GM19328 (cell line): ENCODE data around the gene ALPL.

Experiments used
- ATAC-seq: cut with Tn5 transposase; IDR thresholded peaks from one replicate; pipeline ENCODE4 v1.9.1; 2021; ENCODE audit warnings: mild to moderate bottlenecking, moderate library complexity; ENCODE audit not compliant: unreplicated experiment

Gene ALPL

DNA sequence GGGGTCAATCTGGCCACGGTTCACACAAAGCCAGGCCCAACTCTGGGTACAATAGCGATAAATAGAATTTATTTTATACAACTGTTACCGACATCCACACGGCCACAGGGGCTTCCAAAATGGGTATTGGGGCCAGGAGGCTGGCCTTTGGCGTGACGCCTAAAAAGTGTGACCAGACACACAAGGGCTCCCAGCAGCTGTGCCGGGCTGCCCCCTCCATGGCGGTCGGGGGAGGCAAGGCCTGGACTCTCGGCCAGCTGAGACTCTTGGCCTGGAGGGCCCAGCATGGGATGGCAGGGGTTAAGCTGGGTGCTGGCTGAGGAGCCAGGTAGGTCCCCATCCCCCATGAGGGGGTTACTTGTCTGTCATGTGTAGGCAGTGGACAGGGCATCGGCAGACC is 87.0 kb downstream of the ALPL start:
- ATAC-seq = no peak

DNA sequence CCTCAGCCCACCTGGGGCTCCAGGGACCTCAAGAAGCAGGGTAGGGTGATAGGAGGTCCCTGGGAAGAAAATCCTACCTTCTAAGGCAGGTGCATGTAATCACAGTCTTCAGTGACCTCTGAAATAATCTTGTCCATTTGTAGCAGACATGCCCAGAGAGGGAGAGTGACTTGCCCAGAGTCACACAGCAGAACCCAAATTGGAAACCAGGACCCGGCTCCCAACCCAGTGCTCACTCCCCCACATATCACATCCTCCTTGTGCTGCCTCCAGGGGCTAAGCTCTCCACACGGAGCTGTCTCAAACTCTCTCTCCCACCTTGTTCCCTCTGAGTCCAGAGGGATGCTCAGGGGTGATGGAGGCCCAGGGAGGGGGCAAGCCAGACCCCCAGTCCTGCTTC is 87.4 kb downstream of the ALPL start:
- no peak for ATAC-seq

DNA sequence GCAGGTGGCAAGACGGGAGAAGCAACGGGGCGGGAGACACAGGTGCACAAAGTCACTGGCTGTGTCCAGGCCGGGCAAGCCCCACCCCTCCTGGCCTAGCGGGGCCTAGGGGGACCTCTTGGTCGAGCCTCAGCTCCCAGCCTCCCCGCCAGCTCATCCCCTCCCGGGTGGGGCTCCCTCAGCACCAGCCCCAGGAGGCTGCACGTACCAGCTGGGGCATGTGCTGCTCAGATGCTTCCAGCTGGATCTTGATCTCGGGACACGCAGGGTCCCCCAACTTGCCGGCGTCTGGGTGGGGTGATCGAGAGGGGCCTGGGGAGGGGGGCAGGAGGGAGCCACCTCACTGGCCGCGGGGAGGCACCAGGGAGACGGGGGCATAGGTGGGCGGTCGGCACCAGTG is 88.5 kb downstream of the ALPL start:
- ATAC-seq = no peak

DNA sequence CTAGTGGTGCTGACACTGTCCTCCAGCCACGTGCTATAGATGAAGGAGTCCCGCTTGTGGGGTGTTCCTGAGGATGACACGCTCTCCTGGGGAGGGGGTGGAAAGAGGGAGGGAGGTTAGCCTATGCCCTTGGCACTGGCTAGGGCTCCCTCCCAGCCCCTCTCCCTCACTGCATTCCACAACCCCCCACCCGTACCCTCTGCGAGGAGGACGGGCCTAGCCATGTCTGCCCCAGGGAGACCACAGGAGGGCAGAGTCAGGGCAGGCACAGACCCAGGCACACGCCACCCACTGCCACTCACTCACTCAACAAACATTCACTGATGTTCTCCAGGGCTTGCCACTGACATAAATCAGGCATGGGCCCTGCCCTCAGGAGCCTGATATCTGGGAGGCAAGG is 89.2 kb downstream of the ALPL start:
- ATAC-seq = no peak

DNA sequence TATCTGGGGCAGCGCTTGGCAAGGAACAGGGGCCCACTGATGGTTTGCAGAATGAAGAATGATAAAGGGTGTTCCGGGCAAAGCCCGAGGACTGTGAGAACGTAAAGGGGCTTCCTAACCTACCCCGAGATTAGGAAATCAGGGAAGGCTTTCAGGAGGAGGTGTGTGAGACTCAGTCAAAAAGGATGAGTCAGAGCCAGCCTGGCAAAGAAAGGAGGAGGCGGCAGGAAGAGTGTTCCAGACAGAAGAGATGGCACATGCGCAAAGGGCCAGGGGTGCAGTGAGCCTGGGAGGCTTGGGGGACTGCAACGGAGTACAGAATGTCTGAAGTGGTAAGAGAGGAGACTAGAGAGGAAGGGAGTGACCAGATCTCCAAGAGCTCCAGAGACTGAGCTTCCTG is 89.7 kb downstream of the ALPL start:
- ATAC-seq = no peak

DNA sequence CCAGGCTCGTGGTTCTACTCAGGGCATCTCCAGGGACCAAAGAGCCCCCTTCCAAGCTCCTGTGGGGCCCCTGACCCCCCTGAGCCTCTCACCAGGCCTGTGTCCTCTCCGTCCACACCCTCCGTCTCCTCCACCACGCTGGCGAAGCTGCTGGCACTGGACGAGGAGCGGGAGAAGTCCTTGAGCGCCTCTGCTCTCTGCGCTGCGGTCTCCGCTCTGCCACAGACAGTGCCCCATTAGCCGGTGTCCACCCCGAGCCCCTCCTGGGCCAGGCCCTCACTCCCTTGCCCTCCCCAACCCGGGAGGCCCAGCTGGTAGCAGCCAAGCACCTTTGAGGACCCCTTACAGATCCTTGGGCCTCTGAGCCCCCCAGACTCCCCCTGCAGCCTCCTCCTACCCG is 90.2 kb downstream of the ALPL start:
- ATAC-seq = no peak

DNA sequence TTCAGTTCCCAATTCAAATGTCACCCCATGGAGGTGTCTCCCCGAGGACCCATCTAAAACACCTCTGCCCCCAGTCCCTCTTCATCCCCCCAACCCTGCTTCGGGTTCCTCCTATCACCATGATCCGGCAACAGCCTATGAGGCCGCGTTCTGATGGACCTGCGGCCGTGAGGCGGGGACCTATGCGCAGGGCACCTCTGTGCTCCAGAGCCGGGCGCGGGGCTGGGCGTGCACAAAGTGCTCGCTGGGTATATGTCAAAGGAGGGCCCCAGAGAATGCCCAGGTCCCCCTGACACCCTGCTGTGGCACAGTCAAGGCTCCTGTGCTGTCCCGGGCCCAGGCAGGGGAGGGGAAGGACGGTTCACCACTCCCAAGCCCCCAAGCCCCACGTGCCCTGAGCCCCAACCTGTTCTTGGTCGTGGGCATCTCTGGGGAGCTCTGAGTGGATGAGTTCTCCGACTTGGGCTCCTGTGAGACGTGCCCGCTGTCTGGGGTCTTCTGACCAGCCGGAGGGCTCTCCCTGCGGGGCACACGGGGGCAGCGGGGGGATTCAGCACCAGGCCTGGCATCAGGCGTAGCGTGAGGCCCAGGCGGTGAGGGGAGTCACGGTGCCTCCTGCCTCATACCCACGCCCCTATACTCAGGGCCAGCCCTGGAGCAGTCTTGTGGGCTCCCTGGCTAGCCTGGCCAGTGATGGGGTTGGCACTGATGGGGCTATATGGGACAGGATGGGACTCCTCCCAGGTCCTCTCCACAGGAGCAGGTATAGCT is 92.2 kb downstream of the ALPL start:
- no peak for ATAC-seq

DNA sequence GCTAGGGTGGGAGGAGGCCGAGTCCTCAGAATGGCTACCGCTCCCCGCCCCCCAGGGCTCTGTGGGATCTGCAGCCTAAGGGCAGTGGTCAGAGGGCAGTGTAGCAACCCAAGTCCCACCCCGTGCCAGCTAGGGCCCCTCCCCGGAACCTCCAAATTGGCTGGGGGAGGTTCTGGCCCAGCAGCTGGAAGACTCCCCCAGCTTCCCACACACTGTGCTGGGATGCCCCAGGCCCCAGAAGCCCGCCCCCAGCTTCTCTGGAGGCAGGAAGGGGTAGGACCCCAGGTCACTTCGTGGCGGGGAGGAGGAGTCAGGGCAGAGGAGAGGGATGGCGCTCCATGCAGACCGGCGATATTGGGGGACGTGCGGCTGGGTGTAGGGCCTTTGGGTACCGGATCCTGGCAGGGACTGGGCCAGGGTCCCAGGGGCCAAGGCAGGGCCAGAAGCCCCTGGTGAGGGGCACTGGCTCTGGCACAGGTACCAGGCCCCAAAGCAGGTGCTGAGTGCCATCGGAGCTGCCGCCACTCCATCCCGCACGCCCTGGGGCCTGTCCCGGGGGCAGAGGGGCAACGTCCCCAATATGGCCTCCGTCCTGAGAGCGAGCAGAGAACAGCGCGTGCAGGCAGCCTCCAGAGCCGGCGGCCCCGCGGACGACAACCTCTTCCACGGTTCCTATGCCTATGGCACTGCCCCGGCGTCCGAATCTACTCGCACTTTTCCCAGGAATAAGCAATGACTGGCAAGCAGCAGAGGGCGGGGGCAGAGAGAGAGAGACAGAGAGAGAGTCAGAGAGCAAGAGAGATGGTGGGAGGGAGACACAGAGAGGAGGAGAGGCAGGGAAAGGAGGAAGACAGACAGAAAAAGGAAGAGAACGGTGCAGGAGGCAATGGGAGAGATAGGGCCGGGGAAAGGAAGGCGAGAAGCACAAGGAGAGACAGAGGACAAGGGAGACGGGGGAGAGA is 94.2 kb downstream of the ALPL start:
- no peak for ATAC-seq

DNA sequence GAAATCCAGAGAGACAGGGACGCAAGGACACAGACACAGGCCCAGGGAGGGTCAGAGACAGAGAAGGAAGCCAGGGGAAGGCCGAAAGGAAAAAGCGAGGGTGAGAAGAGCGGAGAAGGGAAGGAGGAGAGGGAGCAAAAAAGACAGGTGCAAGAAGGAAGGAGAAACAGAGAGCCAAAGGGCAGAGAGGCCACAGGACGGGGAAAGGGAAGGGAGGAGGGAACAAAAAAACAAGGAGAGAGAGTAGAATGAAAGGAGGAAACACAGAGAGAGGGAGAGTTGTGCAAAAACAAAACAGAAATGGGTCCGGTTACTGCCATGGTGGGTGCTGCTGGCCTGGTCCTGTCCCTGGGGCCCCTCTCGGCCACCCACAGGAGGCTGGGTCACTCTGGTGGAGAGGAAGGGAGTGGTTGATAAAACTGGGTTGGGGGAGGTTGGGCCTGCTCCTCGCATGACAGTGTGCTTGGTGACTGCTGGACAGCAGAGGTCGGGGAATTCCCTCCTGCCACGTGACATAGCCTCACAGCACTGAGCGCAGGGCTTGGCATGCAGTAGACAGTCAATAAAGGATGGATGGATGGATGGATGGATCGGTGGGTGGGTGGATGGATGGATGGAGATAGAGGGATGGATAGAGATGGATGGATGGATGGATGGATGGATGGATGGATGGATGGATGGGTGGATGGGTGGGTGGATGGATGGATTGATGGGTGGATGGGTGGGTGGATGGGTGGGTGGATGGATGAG is 95.2 kb downstream of the ALPL start:
- no peak for ATAC-seq

DNA sequence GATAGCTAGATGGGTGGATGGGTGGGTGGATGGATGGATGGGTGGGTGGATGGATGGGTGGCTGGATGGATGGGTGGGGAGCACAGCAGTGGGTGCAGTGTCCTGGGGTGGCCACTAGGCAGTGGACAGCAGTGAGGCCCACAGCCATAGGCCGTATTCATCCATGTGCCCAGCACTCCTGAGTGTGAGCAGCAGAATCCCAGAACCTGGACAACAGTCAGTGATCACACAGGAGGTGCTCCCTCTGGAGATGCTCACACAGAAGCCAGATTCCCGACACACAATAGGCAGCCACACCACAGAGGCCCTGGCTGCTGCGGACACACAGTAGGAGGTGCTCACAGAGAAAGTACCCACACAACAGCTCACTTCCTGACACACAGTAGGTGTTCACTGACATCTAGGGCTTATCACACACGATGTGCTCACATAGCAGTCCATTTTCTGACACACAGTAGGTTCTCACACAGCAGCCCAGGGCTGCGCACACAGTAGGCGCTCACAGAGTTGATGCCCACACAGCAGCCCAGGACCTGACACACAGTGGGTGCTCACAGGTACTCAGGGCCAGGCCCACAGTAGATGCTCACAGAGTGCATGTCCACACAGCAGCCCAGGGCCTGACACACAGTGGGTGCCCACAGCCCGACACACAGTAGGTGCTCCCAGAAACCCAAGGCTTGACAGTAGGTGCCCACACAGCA is 95.9 kb downstream of the ALPL start:
- ATAC-seq = no peak

DNA sequence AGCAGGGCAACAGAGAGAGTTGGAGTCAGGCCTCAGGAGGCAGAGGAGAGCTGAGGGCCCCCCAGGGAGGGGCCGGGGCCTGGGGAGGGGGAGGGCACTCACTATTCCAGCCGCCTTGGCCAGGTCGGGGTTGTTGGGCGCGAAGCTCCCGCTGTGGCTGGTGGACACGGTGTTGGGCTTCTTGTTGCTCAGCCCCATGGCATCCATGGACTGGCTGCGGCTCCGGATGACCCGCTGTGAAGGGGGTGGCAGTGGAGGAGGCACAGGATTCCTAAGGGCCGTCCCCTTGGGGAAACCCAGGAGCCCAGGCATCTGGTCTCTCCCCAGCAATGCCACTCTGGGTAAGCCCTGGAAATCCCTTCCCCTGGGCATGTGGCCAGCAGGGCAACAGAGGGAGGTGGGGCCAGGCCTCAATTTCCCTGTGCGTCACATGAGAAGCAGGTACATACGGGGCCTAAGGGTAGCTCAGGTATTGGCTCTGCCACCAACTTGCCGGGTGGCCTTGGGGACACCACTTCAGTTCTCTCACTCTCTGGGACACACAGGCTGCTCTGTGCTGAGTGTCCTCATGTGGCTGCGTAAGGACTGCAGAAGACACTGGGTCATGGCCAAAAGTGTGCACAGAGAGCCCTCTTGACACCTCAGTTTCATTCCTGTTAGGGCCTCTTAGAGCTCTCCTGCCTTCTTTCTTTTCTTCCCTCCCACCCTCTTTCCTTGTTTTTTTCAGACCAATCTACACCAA is 96.9 kb downstream of the ALPL start:
- ATAC-seq = no peak

DNA sequence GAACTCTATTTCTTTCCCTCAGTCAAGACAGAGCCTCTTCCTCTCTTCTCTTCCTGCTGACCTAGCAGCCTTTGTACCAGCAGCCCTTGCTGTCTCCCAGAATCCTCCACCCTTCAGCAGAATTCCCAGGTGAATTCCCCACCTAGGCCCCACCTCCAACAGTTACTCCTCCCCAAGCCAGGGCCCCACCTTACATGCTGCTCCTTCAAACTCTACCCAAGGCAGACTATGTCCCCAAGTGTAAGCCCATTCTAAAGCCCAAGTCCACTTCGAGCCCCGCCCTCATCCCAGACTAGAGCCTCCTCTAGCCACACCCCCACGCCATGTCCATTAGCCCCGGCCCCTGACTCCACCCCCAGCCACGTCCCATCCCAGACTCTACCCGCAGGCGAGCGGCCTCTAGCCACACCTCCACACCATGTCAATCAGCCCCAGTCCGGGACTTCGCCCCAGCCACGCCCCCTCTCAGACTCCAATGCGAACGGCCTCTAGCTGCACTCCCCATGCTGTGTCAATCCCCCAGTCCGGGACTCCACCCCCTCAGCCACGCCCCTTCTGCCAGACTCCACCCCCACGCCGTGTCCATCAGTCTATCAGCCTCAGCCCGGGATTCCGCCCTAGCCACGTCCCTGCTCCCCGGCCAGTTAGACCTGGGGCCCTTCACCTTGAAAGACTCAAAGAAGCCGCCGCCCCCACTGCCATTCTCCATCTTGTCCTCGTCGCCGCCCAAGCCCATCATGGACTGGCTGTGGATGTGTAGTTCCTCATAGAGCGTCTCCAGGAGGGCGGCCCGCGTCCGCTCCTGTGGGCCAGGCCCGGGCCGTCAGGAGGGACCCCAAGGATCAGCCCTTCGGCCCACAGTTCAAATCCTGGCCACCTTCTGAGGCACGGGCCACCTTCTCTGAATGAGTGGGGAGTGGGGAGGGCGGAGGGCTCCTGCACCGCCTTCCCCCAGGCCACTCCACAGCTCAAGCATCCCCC is 98.6 kb downstream of the ALPL start:
- no peak for ATAC-seq

DNA sequence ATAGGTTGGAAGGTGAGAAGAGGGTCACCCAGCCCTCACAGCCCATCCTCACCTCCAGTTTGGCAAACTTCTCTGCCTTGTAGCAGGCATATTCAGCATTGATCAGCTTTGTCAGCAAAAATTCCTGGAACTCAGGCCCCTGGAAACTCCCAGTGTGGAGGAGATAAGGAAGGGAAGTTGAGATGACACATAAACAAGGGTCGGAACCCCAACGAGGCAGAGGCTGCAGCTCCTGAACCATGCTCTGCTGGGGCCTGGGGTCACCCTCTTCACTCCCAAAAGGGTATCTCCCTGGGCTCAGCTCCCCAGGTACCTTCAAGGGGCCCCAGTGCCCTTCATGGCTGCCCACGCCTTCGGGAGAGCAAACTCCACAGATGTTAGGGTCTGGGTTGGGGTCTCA is 99.6 kb downstream of the ALPL start:
- no peak for ATAC-seq

DNA sequence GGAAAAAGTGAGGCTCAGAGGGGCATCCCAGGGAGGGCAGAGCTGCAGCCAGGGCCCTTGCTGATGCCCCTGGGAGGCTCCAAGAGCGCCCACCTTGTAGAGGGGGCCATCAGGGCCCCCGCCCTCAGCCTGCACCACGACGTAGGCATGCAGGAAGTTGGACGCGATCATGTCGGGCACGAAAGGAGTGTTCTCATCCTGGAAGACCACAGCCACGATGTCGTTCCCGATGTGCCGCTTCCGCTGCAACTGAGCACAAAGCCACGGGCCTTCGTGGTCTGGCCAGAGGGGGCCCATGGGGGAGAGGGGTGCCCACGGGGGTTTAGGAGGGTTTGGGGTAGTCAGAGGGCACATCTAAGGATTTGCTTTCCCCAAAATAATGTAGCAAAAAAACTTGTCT is 100.8 kb downstream of the ALPL start:
- no peak for ATAC-seq

DNA sequence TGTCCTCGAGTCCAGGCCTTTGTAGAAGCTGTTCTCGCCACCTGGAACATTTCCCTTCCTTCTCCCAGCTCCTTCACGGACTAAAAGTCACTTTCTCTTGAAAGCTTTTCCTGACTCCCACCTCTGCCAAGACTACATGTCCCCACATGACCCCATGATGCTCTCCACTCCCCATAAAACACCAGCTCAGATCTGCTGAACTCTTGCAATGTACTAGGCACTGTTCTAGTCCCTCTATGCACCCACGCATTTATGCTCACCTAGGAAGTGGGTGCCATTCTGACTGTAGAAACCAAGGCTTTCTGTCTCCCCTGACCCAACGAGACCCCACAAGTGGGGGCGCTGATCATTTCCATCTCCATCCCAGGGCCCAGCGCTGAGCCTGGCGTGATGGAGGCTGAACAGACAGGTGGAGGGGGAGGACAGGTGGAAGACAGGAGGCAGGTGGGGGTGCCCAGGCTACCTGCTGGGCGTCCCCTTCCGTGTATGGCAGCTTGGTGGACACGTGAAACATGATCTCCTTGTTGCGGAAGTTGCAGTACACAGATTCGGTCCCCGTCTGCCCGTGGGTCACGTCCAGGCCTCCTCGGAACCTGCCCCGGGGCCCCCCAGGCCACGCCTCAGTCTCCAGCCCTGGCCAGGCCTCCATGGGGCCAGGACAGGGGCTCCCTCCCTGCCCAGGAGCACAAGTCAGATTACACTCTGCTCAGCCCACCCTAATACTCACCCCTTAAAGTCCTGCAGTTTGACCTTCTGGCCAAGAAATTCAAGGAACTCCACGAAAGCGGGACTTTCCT is 102.0 kb downstream of the ALPL start:
- no peak for ATAC-seq

DNA sequence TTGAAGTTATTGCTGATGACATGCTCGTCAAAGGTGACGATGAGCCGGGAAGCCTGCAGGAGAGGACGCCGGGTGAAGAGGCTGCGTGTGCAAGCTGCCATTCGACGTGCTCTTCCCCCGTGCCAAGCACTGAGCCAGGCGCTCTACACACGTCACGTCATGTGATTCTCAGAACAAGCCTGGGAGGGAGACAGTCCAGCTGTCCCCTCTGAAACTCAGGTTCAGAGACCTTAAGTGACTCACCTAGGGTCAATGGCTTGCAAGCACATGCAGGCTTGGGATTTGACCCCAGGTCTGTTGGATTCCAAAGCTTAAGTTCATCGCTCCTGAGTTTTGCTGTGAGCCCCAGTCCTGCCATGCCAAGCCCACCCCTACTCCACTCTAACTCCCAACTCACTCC is 102.8 kb downstream of the ALPL start:
- ATAC-seq = no peak

DNA sequence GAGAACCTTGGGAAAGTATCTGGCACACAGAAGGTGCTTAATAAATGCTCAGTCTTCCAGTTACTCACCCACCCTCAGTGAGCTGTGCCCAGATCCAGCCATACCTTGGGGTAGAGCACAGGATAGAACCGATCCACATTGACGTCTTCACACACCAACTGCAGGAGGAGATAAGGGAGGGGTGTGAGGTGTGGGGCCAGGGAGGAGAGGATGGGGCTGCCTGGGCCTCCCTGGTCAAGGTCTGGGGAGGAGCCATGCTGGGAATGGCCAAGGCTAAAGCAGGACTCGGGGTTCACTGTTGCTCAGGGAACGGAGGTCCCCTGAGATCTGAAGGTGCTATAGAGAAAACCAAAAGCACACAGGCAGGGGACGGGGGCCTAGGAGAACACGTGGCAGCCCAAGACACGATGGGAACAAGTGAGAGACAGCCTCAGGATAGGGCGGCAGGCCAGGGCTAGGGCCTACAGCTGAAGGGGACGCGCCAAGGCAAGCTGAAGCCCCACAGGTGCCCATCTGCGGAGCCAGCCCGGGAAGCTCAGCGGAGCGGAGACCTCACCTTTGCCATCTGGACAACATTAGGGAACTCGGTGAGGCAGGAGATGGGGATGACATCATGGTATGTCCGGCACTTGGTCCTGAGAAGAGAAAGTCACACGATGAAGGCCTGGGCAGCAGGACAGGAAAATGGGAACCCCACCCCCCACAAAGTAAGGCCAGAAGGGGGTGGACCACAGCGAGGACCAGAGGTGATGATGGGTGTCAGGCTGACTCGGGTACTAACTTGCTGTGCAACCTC is 104.0 kb downstream of the ALPL start:
- ATAC-seq = no peak
